GM19099 (cell line): ENCODE data around the gene ZNF160.

Experiments
- POLR2A ChIP-seq: IDR thresholded peaks from 3 replicates; pipeline ENCODE4 v1.6.1; 2011; ENCODE audit warnings: low read depth; ENCODE audit not compliant: insufficient read length; ENCODE audit errors: extremely low read depth

Gene ZNF160

DNA sequence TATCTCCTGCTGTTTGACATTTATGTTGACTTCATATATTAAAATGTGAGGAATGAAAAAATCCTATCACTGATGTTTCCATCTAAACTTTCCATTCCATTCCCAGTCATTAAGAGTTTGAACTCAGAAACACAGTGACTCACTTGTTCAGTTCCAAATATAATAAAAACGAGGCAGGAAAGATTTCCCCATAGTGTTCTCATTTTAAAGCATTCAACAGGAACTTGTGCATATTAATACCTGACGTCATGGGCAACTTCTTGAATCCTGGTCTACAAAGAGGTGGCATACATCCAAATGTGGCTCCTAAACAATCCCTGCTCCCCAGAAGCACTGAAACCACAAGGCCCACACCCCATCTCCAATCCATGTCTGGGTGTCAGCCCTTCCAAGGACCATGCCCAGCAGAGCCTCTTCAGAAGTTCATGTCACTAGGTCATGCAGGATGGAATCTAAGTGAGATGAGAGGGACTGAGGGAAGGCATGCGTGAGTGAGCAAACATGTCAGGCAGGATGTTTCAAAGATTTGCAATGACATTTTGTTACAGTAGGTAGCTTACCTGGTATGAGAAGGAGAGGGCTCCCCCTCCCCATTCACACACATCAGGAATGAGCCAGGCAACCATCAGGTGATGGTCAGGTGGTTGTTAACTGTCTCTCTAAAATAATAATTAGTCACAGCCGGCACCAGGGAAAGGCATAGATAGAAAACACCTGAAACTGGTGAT is 68.1 kb downstream of the ZNF160 start:
- no peak for TF ChIP-seq POLR2A

DNA sequence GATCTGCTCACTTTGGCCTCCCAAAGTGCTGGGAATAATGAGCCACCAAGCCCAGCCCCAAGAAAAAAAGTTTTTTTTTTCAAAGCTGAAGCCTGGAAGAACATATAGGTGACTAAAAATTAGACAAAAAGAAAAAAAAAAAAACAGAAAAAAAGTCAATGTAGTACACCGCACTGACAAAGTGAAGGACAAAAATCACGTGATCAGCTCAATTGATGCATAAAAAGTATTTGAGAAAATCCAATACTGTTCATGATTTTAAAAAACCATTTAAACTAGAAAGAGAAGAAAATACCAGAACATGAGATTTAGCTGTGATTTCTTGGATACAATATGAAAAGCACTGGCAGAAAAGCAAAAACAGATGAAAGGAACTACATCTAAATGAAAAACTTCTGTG is 69.2 kb downstream of the ZNF160 start:
- TF ChIP-seq POLR2A: no peak

- TF ChIP-seq POLR2A: no peak
Measured at GRCh38 chr19:53019684-53020083, 83.5 kb downstream of the ZNF160 start.
